Activated CD4-positive, alpha-beta T cell treated with anti-CD3 and anti-CD28 coated beads, Interleukin-2, Interleukin-4, amounts not matched to agents 100 ng/mL and 50 ng/mL, durations not matched to agents 16 hours and 8 hours (primary cell): ENCODE measurements around the gene PLPP1.

Source experiments
- DNase-seq: peaks from one replicate; pipeline ENCODE4 v3.0.0-alpha.2; 2020; ENCODE audit warnings: low spot score

Gene PLPP1

GRCh38 chr5:55446640-55447351, 88.0 kb downstream of the PLPP1 start:
- no peak for DNase-seq

GRCh38 chr5:55445791-55446190, 89.0 kb downstream of the PLPP1 start:
- DNase-seq = no peak

DNA sequence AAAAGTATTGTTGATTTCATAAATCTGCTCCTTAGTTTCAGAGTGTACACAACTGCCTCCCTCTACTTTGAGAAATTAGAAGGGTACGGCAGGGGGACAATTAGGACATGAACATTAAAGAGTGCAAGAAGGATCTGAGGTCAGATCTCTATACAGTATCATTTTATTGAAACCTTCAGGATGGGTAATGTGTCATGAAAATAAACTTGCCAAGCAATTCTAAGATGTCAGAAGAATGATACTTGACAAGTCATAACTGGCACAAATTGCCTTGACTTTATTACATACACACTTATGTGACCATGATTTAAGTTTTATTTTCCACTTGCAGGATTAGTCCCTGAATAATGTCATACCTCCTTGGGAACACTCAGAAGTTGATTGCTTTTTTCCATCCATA, 92.8 kb downstream of the PLPP1 start:
- DNase-seq = no peak

- DNase-seq = no peak
Measured at GRCh38 chr5:55441107-55441771, 93.5 kb downstream of the PLPP1 start.

- DNase-seq = peak; percentile 16
Measured at GRCh38 chr5:55440188-55440646, 94.5 kb downstream of the PLPP1 start.

GRCh38 chr5:55438998-55439397, 95.8 kb downstream of the PLPP1 start:
- DNase-seq = no peak

DNA sequence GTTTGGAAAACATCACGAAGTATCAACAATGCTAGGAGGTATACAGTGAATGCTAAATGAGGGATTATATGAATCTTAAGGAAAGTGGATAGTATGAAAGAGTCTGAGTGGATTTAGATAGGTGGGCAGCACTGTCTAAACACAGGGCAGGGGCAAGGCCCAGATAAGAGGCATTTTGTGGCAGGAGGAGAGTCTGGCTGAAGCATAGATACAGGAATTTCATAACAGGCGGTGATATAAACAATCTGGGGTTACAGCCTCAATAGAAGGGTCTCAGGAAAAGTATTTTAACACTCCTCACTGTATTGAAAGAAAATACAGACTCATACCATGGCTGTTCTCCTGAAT, 96.9 kb downstream of the PLPP1 start:
- DNase-seq = no peak

DNA sequence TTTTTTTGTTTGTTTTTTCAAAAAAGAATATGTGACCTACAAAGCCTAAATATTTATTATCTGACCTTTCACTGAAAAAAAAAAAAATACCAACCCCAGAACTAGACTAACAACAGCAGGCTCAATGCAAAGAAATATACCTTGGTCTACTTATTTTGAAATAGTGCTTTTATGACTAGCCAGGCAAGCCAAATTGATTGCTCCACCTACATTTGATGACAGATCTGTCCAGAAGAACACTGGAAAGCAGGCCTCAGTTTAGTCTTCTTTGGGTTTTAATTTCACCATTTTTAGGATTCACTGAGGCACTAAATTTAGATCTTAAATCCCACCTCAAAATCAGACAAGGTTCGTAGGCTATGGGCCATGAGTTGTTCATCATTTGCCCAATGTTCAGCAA, 97.3 kb downstream of the PLPP1 start:
- no peak for DNase-seq

GRCh38 chr5:55432549-55432948, 102.2 kb downstream of the PLPP1 start:
- DNase-seq = no peak

- DNase-seq = no peak
Measured at GRCh38 chr5:55429613-55430253, 105.0 kb downstream of the PLPP1 start.

- DNase-seq = no peak
Measured at GRCh38 chr5:55429221-55429612, 105.5 kb downstream of the PLPP1 start.

GRCh38 chr5:55427157-55427556, 107.6 kb downstream of the PLPP1 start:
- DNase-seq = no peak

DNA sequence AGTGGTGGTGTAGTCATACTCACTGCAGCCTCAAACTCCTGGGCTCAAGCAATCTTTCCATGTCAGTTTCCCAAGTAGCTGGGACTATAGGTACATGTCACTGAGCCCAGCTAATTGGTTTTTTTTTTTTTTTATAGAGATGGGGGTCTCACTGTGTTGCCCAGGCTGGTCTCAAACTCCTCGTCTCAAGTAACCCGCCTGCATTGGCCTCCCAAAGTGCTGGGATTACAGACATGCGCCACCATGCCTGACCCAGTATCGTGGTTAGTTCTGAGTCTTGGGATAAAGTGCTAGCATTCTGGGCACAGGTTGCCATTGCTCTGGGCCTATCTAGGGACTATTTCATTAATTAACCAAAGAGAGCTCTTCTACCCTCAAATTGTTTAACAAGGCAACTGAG, 108.3 kb downstream of the PLPP1 start:
- DNase-seq = no peak

GRCh38 chr5:55421074-55421529, 113.7 kb downstream of the PLPP1 start:
- DNase-seq = peak; percentile 91

GRCh38 chr5:55418994-55419968, 115.5 kb downstream of the PLPP1 start:
- no peak for DNase-seq

GRCh38 chr5:55416306-55416705, 118.5 kb downstream of the PLPP1 start:
- DNase-seq = no peak

DNA sequence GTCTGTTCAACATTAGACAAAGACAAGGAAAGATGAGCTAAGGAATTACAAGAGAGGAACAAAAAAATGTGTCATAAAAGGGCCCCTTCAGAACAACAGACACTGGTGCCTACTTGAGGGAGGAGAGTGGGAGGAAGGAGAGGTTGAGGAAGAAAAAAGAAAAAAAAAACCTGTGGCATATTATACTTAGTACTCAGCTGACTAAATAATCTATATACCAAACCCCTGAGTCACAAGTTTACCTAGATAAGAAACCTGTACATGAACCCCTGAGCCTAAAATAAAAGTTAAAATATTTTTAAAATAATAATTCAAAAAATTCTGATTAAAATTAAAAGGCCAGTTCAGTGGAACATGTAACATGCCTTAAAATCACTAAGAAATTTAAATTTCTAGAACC, 119.7 kb downstream of the PLPP1 start:
- DNase-seq = no peak

DNA sequence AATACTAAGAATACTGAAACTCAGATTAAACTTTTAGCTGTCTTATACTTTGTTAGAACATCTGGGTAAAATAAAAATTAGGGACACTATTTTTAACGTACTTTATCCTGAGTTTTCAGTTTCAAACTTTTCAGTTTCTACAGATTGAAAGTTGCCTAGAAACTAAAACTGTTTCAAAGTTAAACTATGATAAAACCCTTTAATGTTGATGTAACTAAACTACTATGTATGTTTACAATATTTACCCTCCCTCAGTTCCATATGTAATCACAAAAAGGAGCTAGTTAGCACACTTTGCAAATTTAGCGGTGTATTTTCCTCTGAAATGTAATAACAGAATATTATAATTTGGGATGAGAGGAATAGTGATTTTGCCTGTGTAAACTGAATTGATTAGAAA, 121.1 kb downstream of the PLPP1 start:
- DNase-seq = no peak

- DNase-seq = no peak
Measured at GRCh38 chr5:55411876-55412275, 122.9 kb downstream of the PLPP1 start.

DNA sequence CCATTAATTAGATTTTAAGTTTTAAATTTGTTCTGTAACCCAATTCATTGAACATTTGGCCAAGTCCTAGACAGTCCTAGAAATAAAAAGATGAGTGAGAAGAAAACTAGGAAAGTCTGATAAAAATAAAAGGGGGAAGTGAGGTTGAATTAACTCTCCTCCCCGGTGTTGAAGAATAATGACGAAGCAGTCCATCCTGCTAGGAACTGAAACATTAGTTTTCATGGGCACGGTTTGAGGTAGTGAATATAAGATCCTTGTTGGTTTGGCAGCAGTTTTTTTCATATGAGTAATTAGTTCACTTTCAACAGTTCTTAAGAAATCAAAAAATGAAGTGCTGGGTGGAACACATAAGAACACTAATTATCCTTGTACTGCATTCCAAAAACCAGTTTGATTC, 123.9 kb downstream of the PLPP1 start:
- DNase-seq = no peak

- no peak for DNase-seq
Measured at GRCh38 chr5:55409775-55410174, 125.0 kb downstream of the PLPP1 start.

DNA sequence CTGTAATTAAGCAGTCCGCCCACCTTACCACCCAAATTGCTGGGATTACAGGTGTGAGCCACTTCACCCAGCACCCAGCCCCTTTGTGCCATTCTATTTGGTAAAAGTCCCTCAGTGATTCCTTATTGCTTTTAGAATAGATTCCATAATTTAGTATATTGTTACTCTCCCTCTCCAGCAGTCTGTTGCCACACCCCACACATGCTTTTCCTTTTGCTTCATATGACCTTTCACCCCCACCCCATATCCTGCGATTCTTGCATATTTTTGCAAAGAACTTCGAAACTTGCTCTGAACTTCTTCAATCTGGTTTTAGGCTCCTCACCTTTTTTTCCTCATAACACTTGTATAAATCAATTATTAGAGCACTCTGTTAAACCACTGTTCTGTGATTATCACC, 126.8 kb downstream of the PLPP1 start:
- DNase-seq = no peak
